ENCODE results near the gene ZNF654.
"Not testable (repeated sequence)": the region's sequence is repeated elsewhere in the genome, so short reads cannot be mapped to it uniquely, and the experiment has no call there.

The ZNF654 gene

DNA sequence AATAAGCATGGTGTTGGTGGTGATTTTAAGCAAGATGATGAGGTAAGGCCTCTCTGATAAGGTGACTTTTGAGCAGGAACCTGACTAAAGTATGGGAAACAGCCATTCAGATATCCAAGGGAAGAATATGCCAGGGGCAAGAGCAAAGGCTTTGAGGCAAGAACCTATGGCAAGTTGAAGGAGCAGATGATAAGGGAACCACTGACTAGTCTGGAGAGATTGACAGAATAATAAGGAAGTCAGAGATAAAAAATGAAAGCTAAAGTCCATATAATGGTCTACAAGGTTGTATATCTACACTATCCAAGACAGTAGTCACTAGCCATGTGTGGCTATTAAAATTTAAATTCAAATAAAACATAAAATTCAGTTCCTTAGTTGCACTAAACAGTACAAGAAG lies 88.2 kb downstream of the ZNF654 start:
- DNase-seq = no peak

DNA sequence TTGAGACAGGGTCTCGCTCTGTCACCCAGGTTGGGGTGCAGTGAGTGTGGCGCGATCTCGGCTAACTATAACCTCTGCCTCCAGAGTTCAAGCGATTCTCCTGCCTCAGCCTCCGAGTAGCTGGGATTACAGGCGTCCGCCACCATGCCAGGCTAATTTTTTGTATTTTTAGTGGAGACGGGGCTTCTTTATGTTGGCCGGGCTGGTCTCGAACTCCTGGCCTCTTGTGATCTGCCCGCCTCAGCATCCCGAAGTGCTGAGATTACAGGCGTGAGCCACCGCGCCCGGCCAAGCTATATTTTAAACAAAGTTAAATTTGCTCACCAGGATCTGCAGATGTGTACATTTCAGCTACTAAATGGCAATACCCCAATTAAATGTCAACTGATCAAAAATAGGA lies 89.6 kb downstream of the ZNF654 start:
- no peak for DNase-seq

DNA sequence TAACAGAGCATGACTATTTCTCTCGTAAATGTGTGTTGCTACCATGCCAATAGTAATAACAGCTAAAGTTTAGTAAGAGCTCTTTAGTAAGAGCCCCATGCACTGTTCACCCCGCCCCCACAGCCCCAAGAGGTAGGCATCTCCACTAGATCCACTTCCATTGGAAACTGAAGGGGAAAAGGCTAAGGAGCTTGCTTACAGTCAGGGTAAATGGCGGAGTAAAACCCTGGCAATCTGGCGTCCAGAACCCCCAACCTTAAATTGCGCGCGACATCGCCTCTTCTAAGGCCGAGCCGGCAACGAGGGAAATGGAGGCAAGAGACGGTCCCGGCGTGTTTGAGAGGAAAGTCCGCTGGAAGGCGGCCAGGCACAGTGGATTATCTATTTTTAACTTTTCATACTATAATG lies 90.0 kb downstream of the ZNF654 start:
- no peak for DNase-seq

DNA sequence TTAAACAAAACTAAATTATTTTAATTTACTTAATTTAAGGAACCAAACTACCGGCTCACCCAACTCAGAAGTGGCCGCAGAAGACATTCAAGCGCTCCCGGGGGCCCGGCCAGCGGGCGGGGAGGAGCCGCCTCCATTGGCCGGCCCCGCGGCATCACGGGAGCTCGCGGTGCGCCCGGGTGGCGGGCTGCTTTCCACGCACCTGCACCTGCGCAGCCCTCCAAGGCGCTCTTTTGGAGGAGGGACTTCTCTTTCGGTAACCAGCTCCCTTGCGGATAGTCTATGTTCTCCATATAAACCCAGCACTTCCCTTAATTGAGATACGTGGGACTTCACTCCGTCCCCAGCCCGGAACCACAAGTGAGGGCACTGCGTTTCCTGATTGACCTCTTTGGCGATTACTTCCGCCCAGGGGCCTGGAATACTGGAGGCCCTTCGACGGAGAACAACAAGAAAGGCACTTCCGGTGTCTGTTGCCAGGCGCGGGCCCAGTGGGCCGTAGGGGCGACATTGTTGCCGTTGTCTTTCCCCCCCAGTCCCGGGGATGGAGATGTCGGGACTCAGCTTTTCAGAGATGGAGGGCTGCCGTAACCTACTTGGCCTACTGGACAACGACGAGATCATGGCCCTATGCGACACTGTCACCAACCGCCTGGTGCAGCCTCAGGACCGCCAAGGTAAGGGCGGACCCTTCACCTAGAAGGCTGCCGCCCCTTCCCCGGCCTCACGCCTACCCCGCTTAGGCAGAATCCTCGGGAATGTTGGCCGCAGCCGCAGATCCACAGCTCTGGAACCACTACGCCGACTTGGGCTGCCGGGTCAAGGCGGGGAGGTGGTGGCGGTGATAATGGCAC lies 90.7 kb downstream of the ZNF654 start, which contains the start of gene C3orf38:
C3orf38 (plus strand) TSS at position 451 of the 854 bp plus-strand sequence; CDS start at position 545, 94 bp downstream.
- DNase-seq = peak; percentile 81

DNA sequence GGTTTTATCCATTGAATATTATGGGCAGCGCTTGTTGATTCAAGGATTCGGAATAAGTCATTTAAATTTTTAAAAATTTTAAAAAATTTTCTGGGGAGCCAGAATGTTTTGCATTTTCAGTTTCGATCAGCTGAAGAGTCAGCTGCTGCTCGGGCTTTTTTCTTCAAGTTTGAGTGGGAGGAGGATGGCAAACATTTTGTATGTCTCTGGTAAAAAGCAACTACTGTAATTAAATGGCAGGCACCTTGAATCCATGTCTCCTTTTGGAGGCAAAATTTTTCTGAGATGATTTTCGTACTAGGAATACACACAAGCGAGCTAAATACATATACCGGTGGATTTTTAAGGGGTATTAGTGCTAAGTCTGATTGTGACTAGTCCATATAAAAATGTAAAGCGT lies 91.3 kb downstream of the ZNF654 start:
- no peak for DNase-seq

DNA sequence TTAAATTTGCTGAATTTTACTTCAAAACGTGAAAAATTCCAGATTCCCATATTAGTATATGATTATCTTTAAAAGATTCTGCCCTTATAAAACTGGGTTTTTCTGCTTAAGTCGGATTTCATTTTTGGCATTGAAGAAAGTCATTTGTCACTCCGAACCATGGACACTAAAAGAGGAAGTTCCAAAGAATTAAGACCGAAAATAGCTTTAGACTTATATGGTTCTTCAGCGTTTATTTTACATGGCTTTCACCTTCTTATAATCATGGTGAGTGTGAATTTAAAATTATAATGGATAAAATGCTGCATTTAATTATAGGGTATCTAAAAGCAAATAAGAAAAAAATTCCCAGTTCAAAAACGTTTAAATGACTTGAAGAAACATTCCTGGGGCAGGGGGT lies 91.8 kb downstream of the ZNF654 start:
- DNase-seq = no peak

DNA sequence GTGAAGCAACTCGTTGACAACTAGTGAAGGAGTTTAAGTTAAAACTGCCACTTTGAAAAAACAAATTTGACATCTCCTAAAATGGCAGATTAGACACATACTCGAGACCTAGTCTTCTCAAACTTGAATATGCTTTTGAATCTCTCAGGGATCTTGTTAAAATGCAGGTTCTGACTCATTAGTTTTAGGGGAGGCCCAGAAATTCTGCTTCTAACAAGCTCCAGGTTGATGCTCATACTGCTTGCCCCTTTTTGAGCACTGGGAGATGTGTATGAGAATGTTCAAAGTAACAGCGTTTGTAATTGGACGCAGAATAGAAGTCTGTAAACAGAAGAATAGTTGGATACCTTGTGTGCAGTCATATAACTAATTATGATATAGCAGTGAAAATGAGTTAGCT lies 92.3 kb downstream of the ZNF654 start:
- no peak for DNase-seq

DNA sequence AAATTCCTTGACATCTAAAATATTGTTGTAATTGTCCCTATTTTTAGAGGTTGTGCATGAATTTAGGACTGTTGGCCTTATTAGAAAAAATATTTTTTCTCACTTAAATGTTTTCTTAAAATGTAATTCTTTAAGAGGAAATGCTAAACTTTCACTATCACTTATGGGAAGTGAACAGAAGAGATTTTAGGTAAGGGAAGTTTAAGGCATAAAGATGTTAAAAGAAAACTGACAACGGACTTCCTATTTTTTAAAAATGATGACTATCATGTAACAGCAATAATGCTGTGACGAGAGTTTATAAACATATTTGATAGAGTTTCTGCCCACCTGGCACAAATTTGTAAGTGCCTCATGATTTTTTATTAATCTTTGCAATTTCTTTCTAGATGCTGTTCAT lies 93.8 kb downstream of the ZNF654 start:
- no peak for DNase-seq

DNA sequence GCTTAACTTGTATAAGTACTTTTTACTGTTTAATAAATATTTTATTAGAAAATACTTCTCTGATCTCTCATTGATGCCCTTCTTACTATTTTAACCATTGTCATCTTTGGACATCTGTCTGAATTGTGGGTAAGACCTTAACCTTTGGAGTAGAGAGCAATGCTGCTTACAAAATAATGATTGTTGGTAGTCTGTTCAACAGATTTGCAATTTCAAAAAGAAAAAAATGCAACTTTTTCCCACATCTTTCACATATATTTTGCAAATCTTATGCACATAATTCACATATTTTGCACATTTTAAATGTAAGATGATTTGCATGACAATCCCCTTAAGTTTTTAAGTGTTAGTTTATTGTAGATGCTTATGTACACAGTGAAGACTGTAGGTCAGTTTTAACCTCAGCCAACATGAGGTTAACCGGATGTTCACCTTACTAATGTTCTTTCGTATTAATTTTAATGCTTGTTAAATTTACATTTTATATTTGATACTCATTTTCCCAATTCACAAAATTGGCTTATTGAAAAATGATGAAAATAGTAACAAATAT lies 107.4 kb downstream of the ZNF654 start:
- DNase-seq = no peak

DNA sequence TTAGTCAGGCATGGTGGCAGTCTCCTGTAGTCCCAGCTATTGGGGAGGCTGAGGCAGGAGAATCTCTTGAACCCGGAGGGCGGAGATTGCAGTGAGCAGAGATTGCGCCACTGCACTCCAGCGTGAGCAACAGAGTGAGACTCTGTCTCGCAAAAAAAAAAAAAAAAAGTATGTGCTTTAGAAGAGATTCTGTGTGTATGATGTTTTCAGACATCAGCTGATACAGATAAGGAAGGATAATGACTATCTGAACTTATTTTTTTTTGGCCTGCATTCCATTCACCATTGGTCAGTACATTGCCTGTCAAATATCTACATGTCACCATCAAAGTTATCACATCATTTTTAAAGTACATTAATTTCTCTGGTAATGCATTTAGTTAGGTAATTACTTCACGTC lies 108.1 kb downstream of the ZNF654 start:
- DNase-seq = no peak

DNA sequence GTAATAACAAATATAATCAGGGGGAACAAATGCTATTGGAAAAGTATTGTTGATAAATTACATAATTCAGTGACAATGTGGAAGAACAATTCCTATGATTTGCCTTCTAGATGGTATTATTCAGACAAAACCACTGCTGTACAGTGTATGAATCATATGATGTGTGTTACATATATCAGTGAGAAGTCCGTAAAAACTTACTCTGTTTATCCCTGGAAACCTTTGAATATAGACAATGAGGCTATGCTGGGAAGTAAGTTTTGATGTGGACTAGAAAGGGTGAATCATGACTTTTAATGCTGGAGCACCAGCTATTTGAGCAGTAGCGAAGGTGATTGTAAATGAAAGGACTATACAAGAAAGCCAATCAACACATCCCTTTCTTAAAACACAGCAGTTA lies 108.6 kb downstream of the ZNF654 start:
- DNase-seq = no peak

DNA sequence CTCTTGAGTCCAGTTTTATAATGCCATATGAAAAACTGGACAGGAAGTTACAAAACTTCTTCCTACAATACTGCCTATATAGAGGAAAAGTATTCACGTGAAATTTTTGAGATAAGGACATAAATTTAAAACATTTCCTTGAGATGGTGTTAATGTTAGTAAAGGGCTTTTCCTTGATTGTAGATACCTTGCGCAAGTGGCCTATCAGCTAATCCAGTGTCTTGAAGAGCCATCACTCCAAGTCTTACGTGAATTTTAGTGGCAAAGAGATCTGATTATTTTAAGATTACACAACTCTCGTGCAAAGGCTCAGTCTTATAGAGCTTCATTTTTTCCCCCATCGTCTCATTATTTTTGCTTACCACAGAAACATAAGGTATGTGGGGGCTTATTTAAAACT lies 109.1 kb downstream of the ZNF654 start:
- DNase-seq = no peak

DNA sequence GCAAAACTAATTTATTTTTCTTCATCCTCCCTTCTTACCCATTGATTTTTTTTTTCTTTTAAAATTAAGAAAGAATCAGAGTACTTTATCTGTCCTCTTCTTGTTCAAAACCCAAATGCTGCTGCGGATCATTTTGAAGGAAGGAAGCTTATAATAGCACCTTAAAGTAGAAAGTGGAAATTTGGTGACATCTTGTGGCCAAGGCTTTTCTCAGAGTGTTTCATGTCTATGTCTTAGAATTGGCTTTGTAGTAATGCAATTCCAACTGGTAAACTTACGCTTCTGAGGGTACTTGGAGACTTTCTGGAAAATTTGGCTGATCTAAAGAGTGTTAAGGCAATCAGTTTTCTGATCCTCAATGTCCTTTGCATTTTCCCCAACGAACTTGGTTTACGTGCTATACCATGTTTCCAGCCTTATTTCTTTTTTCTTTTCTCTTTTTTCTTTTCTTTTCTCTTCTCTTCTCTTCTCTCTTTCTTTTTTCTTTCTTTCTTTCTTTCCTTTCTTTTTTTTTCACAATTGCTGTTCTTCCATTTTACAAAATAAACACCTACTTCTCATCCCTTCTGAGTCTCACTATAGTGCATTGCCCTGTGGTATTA lies 121.4 kb downstream of the ZNF654 start:
- no peak for DNase-seq

DNA sequence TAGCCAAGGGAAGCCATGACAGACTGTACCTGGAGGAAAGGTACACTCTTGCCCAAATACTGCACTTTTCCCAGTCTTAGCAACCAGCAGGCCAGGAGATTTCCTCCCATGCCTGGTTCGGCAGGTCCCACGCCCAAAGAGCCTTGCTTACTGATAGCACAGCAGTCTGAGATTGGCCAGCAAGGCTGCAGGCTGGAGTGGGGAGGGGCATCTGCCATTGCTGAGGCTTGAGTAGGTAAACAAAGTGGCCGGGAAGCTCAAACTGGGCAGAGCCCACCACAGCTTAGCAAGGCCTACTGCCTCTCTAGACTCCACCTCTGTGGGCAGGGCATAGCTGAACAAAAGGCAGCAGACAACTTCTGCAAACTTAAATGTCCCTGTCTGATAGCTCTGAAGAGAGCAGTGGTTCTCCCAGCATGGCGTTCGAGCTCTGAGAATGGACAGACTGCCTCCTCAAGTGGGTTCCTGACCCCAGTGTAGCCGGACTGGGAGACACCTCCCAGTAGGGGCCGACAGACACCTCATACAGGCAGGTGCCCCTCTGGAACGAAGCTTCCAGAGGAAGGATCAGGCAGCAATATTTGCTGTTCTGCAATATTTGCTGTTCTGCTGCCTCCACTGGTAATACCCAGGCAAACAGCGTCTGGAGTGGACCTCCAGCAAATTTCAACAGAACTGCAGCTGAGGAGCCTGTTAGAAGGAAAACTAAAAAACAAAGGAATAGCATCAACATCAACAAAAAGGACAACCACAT lies 123.3 kb downstream of the ZNF654 start:
- not testable (repeated sequence) for DNase-seq

DNA sequence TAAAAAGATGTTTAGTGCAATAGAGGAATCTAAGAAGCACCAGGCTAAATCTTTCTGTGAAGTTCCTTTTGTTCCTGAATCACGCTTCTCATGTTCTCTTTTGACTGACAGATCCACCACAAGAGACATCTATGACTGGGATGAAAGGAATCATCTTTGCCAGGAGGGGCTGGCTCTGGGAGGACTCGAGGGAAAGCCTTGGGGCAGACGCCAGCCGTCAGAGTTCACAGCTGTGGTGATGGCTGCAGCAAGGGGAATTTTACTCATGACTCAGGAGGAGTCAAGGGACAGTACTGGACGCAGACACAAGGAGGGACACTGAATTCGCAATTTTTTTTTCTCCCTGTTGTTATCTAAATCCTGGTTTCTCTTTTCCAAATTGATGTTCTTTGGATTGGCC lies 129.4 kb downstream of the ZNF654 start:
- DNase-seq = no peak

DNA sequence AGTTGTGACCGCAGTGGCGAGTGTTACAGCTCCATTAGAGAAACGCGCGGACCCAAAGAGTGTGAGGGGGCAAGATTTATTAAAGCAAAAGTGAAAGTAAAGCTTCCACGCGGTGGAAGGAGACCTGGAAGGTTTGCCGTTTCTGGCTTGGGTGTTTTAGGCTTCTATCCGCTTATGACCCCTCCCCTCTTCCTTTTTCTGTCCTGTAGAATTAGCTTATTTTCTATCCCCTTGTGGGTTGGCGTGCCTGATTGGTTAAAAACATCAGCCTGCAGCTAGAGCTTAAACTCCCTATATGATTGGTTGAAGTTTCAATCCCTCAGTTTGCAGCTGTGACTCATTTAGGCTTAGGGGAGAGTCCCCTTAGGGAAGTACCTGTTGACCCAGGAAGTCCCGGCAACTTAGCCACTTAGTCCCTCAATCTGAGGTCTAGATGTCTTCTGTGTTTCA lies 130.3 kb downstream of the ZNF654 start:
- DNase-seq = no peak

DNA sequence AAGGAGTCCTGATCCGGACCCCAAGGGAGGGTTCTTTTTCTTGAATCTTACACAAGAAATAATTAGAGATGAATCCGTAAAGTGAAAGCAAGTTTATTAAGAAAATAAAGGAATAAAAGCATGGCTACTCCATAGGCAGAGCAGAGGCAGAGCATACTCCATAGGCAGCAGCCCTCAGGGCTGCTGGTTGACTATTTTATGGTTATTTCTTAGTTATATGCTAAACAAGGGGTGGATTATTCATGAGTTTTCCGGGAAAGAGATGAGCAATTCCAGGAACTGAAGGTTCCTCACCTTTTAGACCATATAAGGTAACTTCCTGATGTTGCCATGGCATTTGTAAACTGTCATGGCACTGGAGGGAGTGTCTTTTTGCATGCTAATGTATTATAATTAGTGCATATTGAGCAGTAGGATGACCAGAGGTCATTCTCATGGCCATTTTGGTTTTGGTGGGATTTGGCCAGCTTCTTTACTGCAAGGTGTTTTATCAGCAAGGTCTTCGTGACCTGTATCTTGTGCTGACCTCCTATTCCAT lies 132.9 kb downstream of the ZNF654 start:
- no peak for DNase-seq

DNA sequence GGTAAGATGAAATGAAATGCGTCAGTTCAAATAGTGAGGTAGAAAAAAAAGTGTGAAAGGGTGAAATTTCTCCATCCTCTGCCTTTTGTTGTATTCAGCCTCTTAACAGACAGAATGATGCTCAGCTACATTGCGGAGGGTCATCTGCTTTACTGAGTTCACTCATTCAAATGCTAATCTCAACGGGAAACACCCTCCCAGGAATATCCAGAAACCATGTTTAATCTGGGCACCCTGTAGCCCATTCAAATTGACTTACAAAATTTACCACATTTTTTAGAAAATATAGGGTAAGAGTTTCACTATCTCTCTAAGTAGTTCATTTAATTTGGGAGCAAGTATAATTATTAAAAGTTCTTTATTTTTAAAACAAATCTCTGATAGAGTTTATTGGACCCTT lies 133.6 kb downstream of the ZNF654 start:
- no peak for DNase-seq

Data from NCI-H526 treated with DMSO at 0.1 percent for 48 hours (cell line).